Spleen (tissue), 7 donors: ENCODE results near the gene PCDHB9.

Experiments used
- POLR2AphosphoS5 ChIP-seq, 3 donors: sonication (generic); formaldehyde crosslinking; IDR thresholded peaks; one replicate each; pipeline ENCODE4 v1.5.1; 2017; ENCODE audit warnings: antibody characterized with exemption in 3 of 3
- TF ChIP-seq, protein P1 (sequence below), 11 experiments: fragments of 200-600 bp in 7 of 11; fragments of 450-650 bp in 4 of 11; sonication (generic) in 4 of 11; IDR thresholded peaks in 8 of 11; conservative IDR thresholded peaks in 3 of 11; 1 replicate in 7 of 11; 2 replicates in 4 of 11; pipeline versions ENCODE4 v1.4.0 to v1.8.0; 2016 to 2021; ENCODE audit warnings: antibody characterized with exemption in 11 of 11, inconsistent platforms in 4 of 11, mild to moderate bottlenecking in 1 of 11
- donor health status: DM: no; HTN: no; CAD: no; lungs with moderate emphysema.
- donor health status: DM: no; HTN: no; CAD: no.
- donor health status: DM: no; HTN: no; CAD: no.

DNA sequence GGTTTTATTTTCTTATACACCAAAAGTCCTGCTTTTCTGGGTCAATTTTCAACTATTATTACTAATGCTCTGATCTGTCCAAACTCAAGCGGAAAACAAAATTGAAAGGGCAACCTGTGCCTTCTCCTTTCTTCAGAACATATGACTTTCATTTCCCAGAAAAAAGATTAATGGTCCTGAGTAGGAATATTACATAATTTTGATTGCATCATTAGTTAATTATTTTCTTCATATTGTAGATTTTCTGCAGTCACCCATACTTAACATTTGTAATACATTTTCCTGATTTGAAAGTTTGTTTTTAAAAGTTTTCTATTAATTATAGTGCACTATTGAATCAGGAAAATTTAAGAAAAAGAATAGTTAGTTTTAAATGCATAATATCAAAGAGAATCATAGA is 11.0 kb upstream of the PCDHB9 start:
- TF ChIP-seq, protein P1, sequence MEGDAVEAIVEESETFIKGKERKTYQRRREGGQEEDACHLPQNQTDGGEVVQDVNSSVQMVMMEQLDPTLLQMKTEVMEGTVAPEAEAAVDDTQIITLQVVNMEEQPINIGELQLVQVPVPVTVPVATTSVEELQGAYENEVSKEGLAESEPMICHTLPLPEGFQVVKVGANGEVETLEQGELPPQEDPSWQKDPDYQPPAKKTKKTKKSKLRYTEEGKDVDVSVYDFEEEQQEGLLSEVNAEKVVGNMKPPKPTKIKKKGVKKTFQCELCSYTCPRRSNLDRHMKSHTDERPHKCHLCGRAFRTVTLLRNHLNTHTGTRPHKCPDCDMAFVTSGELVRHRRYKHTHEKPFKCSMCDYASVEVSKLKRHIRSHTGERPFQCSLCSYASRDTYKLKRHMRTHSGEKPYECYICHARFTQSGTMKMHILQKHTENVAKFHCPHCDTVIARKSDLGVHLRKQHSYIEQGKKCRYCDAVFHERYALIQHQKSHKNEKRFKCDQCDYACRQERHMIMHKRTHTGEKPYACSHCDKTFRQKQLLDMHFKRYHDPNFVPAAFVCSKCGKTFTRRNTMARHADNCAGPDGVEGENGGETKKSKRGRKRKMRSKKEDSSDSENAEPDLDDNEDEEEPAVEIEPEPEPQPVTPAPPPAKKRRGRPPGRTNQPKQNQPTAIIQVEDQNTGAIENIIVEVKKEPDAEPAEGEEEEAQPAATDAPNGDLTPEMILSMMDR (IDR thresholded peaks at IDR 0.05 in 8 of 11, conservative IDR thresholded peaks at IDR 0.05 in 3 of 11), result no peak
- no peak for TF ChIP-seq POLR2AphosphoS5 (IDR thresholded peaks at IDR 0.05)
